Nephron progenitor cell (in vitro differentiated cells): ENCODE measurements around the gene FAM124B.
A peak's percentile ranks its signal among the peaks of the same experiment; 100 is the strongest.

Source experiments
- DNase-seq: peaks from one replicate; pipeline ENCODE4 v3.0.0; 2021
- H3K27ac Mint-ChIP-seq: 2 replicates; pipeline ENCODE4 v1.8.0; 2021; ENCODE audit warnings: mild to moderate bottlenecking, moderate library complexity, mixed read lengths
- H3K27me3 Mint-ChIP-seq: 2 replicates; pipeline ENCODE4 v1.8.0; 2021; ENCODE audit warnings: mild to moderate bottlenecking, low read depth, mixed read lengths; ENCODE audit not compliant: poor library complexity
- H3K36me3 Mint-ChIP-seq: 2 replicates; pipeline ENCODE4 v1.8.0; 2021; ENCODE audit warnings: low read depth, mixed read lengths
- H3K4me1 Mint-ChIP-seq: 2 replicates; pipeline ENCODE4 v1.8.0; 2021; ENCODE audit warnings: mixed read lengths
- H3K4me3 Mint-ChIP-seq: 2 replicates; pipeline ENCODE4 v1.8.0; 2021; ENCODE audit warnings: mild to moderate bottlenecking, moderate library complexity, mixed read lengths
- H3K9me3 Mint-ChIP-seq: 2 replicates; pipeline ENCODE4 v1.8.0; 2021; ENCODE audit warnings: mild to moderate bottlenecking, moderate library complexity, mixed read lengths
- CTCF ChIP-seq: fragments of 200-600 bp; sonication (generic); IDR thresholded peaks from 2 replicates; pipeline ENCODE4 v1.5.0; 2021; ENCODE audit warnings: antibody characterized with exemption

FAM124B gene

DNA sequence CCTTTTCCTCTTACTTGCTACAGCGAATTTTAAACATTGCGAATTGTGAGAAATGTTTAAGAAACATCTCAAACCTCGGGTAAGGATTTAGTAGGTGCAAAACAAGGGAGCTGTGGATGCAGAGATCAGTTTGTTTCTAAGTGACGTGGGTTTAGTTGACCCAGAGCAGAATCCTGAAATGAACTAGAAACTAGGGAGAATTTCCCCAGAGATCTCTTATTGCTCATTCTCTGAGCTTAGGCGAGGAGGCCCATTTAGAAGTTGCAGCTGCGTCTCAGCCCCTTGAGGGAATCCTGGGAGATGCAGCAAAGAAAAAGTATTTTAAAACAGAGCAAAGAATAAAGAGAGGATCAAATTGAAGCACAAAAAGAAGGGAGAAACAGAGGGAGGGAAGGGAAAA is 29.3 kb downstream of the FAM124B start:
- Mint-ChIP-seq H3K9me3 (no peaks in the 10 kb centered on the region), H3K27me3 (no peaks in the 10 kb centered on the region), H3K4me1 (no peaks in the 10 kb centered on the region), H3K4me3 (no peak overlapping the region), H3K36me3 (no peaks in the 10 kb centered on the region), H3K27ac (no peak overlapping the region)
- DNase-seq = no peak
- no peak for TF ChIP-seq CTCF

DNA sequence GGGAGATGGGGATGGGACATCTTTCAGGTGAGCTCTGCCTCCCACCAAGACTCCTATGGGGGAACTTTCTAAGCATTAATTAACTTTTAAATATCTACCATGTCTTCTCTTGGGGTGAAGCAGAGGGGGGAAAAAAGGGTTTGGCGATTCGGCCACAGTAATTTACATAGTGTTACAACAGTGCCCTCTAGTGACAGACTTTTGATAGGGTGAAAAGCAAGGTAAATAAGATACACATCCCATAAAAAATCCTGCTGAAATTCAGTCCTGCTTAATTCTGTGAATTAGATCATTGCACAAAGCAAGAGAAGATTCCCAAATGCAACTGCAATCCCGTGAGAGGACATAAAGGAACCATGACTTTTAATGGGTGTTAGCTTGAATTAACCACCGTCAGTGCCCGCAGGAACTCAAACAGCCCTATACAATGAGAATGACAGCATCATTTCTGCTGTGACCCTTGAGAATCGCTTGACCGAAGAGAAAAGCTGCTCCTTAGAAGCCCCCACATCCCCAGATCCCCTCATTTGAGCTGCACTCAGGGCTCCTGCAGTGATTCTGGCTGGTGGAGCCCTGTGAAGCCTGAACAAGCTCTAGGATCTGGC is 32.8 kb downstream of the FAM124B start:
- Mint-ChIP-seq H3K36me3 (no peaks in the 10 kb centered on the region), H3K4me3 (no peak overlapping the region), H3K4me1 (no peaks in the 10 kb centered on the region), H3K27me3 (no peaks in the 10 kb centered on the region), H3K27ac (no peak overlapping the region), H3K9me3 (no peaks in the 10 kb centered on the region)
- DNase-seq = peak; percentile 26
- TF ChIP-seq CTCF = peak; percentile 68

DNA sequence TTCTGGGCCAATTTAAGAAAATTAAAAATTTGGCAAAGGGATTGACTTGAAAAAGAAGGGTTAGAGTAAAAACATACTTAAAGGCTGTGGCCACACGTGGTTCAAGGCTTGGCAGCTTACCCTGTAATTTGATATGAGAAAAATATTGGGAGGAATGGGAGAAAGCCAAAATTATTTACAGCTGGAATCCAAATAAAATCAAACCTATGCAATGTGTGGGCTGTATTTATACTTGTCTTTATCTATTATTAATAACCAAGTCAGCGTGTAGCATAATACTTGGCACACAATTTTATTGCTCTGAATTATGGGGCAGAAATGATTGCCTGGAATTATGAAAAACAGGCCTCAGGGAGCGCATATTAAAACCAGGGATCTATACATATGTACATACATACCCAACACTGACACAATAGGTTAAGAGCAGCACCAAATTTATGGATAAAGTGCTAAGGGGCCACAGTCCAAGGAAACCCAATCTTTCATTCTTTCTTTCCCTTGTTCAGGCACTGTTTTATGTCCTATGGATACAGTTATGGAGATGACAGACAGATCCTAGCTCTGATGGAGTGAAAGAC is 35.6 kb downstream of the FAM124B start:
- Mint-ChIP-seq H3K4me1 (no peaks in the 10 kb centered on the region), H3K9me3 (no peaks in the 10 kb centered on the region), H3K27me3 (peaks cover 7% of the 10 kb centered on the region), H3K36me3 (no peaks in the 10 kb centered on the region), H3K27ac (no peak overlapping the region), H3K4me3 (no peak overlapping the region)
- no peak for TF ChIP-seq CTCF
- no peak for DNase-seq

DNA sequence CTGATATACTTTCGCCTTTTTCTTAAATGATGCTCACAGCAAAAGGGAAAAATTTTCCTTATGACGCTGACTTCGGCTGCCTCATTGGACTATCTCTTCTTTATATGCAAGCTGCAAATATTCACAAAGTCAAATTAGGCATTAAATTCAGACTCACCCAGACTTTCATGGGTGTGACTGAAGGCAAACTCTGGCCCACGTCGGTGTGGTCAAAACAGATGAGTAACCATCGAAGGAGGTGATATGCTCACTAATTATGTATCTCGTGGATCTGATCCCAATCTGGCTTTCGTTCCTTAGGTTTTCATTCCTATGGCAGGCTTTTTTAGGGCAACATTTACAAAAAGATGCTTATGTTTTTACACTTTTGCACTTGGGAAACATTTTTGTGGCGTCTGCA is 36.6 kb downstream of the FAM124B start:
- TF ChIP-seq CTCF = no peak
- H3K27me3 Mint-ChIP-seq = peaks cover 7% of the 10 kb centered on the region
- no peaks in the 10 kb centered on the region for H3K4me1 Mint-ChIP-seq
- H3K36me3 Mint-ChIP-seq = no peaks in the 10 kb centered on the region
- H3K9me3 Mint-ChIP-seq = no peaks in the 10 kb centered on the region
- DNase-seq = no peak
- H3K27ac Mint-ChIP-seq = no peak overlapping the region
- no peak overlapping the region for H3K4me3 Mint-ChIP-seq

DNA sequence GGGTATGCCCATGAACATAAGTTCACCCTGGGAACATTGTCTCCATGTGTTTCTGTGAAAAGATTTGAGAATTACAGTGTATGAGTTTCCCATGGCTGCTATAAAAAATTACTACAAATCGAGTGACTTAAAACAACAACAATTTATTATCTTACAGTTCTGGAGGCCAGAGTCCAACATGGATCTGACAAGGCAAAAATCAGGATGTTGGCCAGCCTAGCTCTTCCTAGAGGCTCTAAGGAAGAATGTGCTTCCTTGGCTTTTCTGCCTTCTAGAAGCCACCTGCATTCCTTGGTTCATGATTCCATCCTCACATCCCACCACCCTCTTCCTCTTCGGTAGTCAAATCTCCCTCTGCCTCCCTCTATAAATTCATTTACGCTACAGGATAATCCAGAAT is 38.6 kb downstream of the FAM124B start:
- H3K4me1 Mint-ChIP-seq = no peaks in the 10 kb centered on the region
- no peak for TF ChIP-seq CTCF
- H3K27me3 Mint-ChIP-seq = peaks cover 7% of the 10 kb centered on the region
- no peak overlapping the region for H3K4me3 Mint-ChIP-seq
- no peaks in the 10 kb centered on the region for H3K9me3 Mint-ChIP-seq
- no peak for DNase-seq
- H3K27ac Mint-ChIP-seq = no peak overlapping the region
- no peaks in the 10 kb centered on the region for H3K36me3 Mint-ChIP-seq

- Mint-ChIP-seq H3K9me3 (no peaks in the 10 kb centered on the region), H3K27me3 (peaks cover 7% of the 10 kb centered on the region), H3K36me3 (no peaks in the 10 kb centered on the region)
Observed at GRCh38 chr2:224362094-224362493, 39.8 kb downstream of the FAM124B start.

More at GRCh38 chr2:224362094-224362493, 39.8 kb downstream of the FAM124B start:
- H3K4me3 Mint-ChIP-seq = no peak overlapping the region
- no peaks in the 10 kb centered on the region for H3K4me1 Mint-ChIP-seq
- H3K27ac Mint-ChIP-seq = no peak overlapping the region
- no peak for TF ChIP-seq CTCF
- DNase-seq = no peak
